RWPE2 (cell line): ENCODE measurements around the gene QDPR.

Source experiments
- ATAC-seq: fragments of 200-7000 bp; cut with Tn5 transposase; 3 replicates; pipeline ENCODE4 v1.9.1; 2021; ENCODE audit warnings: low read depth
- DNase-seq: peaks from one replicate; pipeline ENCODE4 v3.0.0-alpha.2; 2020; ENCODE audit warnings: low spot score
- H3K27ac ChIP-seq: fragments of 450-650 bp; 2 replicates; pipeline ENCODE4 v1.5.1; 2017; ENCODE audit warnings: mild to moderate bottlenecking; ENCODE audit not compliant: poor library complexity, severe bottlenecking
- H3K27me3 ChIP-seq: fragments of 250-450 bp; sonication (Bioruptor Pico); 2 replicates; pipeline ENCODE4 v1.5.1; 2021; ENCODE audit warnings: mild to moderate bottlenecking, moderate library complexity; ENCODE audit not compliant: insufficient read depth, poor library complexity, severe bottlenecking
- H3K36me3 ChIP-seq: fragments of 250-450 bp; sonication (Bioruptor Pico); 2 replicates; pipeline ENCODE4 v1.5.1; 2020; ENCODE audit warnings: low read depth, mild to moderate bottlenecking, moderate library complexity
- H3K4me1 ChIP-seq: fragments of 250-450 bp; sonication (Bioruptor Pico); 2 replicates; pipeline ENCODE4 v1.5.1; 2021; ENCODE audit warnings: mild to moderate bottlenecking, moderate library complexity; ENCODE audit not compliant: insufficient read depth, poor library complexity, severe bottlenecking
- H3K4me3 ChIP-seq: fragments of 250-450 bp; sonication (Bioruptor Pico); 2 replicates; pipeline ENCODE4 v1.5.1; 2021; ENCODE audit warnings: mild to moderate bottlenecking, moderate library complexity; ENCODE audit not compliant: severe bottlenecking
- H3K9me3 ChIP-seq: fragments of 250-450 bp; sonication (Bioruptor Pico); 2 replicates; pipeline ENCODE4 v1.5.1; 2021; ENCODE audit warnings: mild to moderate bottlenecking, moderate library complexity; ENCODE audit not compliant: severe bottlenecking
- TF ChIP-seq, protein P1 (sequence below): fragments of 450-650 bp; IDR thresholded peaks from one replicate; pipeline ENCODE4 v1.5.1; 2017; ENCODE audit warnings: mild to moderate bottlenecking, moderate library complexity; ENCODE audit not compliant: poor library complexity, severe bottlenecking

Gene QDPR

DNA sequence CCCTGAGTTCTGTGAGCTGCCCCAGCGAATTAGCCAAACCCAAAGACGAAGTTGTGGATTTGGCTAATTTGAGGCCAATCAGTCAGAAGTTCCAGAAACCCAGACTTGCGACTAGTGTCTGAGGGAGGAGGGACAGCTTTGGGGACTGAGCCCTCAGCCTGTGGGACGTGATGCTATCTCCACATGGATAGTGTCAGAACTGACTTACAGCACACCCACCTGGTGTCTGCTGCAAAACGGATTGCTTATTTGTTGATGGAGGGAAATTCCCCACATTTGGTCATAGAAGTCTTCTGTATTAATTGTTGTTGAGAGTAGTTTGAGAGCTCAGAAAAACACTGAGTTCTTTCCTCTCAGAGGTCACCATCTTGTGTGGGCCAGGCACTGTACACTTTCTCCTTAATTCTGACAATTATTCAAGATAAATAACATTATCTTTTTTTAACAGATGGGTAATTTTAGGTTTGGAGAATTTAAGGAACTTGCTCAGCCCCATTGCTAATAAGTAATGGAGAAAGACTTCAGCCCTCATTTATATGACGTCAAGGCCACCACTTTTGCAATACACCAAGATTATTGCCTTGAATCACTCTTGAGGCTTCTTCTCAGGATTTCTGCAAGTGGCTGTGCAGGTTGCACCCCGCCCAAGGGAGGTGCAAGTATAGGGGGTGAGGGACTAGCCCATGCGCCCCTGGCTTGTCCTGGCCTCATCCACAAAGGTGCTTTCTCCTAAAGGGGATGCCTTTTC lies 19.8 kb upstream of the QDPR start:
- no peak for ATAC-seq

DNA sequence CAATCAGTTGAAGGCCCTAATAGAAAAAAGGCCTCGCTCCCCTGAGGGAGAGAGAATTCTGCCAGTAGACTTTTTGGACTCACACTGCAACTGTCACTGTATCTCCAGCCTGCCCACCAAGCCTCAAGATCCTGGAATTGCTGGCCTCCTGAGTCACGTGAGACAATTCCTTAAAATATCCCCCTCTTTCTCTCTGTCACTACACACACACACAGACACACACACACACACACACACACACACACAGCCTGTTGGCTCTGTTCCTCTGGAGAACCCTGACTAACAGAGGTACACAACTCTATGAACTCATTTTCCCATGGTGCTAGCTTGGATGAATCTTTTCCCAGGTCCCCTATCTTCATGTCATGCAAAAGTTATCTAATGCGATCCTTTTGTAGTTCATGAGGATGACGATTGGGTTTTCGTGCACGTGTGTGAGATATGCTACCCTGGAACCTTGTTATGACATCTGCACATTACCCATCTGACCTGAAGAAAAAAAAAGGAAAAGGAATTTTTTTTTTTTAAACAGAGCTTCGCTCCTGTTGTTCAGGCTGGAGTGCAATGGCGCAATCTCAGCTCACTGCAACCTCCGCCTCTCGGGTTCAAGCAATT lies 16.8 kb upstream of the QDPR start:
- Histone ChIP-seq H3K4me3 (no peak overlapping the region), H3K4me1 (no peaks in the 10 kb centered on the region), H3K9me3 (no peaks in the 10 kb centered on the region), H3K27ac (no peak overlapping the region), H3K27me3 (no peaks in the 10 kb centered on the region), H3K36me3 (no peaks in the 10 kb centered on the region)
- DNase-seq: no peak
- no peak for ATAC-seq
- TF ChIP-seq, protein P1, sequence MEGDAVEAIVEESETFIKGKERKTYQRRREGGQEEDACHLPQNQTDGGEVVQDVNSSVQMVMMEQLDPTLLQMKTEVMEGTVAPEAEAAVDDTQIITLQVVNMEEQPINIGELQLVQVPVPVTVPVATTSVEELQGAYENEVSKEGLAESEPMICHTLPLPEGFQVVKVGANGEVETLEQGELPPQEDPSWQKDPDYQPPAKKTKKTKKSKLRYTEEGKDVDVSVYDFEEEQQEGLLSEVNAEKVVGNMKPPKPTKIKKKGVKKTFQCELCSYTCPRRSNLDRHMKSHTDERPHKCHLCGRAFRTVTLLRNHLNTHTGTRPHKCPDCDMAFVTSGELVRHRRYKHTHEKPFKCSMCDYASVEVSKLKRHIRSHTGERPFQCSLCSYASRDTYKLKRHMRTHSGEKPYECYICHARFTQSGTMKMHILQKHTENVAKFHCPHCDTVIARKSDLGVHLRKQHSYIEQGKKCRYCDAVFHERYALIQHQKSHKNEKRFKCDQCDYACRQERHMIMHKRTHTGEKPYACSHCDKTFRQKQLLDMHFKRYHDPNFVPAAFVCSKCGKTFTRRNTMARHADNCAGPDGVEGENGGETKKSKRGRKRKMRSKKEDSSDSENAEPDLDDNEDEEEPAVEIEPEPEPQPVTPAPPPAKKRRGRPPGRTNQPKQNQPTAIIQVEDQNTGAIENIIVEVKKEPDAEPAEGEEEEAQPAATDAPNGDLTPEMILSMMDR: no peak

More for the DNA sequence above, 19.8 kb upstream of the QDPR start:
- H3K27me3 ChIP-seq: no peaks in the 10 kb centered on the region
- TF ChIP-seq, protein P1: no peak
- no peaks in the 10 kb centered on the region for H3K4me1 ChIP-seq
- no peak overlapping the region for H3K27ac ChIP-seq
- no peak for DNase-seq
- no peaks in the 10 kb centered on the region for H3K36me3 ChIP-seq
- no peak overlapping the region for H3K4me3 ChIP-seq
- no peaks in the 10 kb centered on the region for H3K9me3 ChIP-seq

DNA sequence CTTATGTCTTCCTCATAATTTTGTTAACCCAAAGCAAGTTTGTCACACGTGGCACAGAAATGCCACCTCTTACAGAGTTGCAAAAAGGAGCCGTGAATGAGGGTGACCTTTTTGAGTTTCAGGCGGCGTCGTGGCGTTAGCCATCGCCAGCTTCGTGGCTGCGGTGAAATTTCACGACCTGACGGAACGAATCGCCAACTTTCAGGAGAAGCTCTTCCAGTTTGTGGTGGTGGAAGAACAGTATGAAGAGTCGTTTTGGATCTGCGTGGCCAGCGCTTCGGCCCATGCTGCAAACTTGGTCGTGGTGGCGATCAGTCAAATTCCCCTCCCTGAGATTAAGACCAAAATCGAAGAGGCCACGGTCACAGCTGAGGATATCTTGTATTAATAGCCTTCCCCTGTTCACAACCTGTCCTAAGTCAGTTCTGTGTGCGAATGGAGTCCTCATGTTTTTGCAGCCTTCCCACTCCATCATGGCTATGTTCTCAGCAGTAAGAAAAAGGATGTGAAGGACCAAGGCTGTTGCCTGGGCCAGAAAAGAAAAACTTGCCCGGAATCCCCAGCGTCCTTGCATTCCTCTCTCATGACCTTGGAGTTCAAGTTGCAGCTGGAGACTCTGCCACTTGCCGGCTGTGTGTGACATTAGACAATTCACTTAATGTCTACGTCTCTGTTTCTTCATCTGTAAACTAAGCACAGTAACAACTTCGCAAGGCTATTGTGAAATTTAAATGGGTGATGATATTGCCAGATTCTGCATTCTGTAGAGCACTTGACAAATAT lies 15.0 kb upstream of the QDPR start:
- no peaks in the 10 kb centered on the region for H3K27me3 ChIP-seq
- TF ChIP-seq, protein P1: no peak
- DNase-seq: no peak
- no peak overlapping the region for H3K27ac ChIP-seq
- no peak for ATAC-seq
- no peaks in the 10 kb centered on the region for H3K9me3 ChIP-seq
- H3K4me1 ChIP-seq: no peaks in the 10 kb centered on the region
- H3K4me3 ChIP-seq: no peak overlapping the region
- H3K36me3 ChIP-seq: no peaks in the 10 kb centered on the region

DNA sequence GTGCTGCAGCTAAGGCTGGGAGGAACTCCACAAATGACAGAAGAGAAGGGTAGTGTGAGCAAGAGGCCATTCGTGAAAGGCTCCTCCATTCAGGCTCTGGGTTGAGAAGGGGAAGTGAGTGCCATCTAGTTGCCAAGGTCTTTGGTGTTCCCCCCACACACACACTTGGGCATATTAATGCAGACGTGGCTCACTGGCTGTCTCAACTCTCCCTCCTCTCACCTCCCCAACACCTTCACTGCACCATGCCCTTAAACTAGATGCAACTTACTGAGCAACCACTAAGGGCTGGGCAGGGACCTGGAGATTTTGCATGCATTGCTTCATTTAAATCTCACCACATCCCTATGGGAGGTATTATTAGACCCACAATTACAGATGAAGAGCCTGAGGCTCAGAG lies 11.8 kb upstream of the QDPR start:
- no peak for ATAC-seq
- Histone ChIP-seq H3K27me3 (no peaks in the 10 kb centered on the region), H3K27ac (no peak overlapping the region), H3K9me3 (no peaks in the 10 kb centered on the region), H3K36me3 (no peaks in the 10 kb centered on the region), H3K4me3 (no peak overlapping the region), H3K4me1 (no peaks in the 10 kb centered on the region)
- TF ChIP-seq, protein P1: no peak
- DNase-seq: no peak
